HepG2 (cell line): ENCODE results near the gene FAM163B. TPM values are rescaled to one million over a fixed set of nuclear protein-coding genes. Genes with fewer than 3 reads are reported as not detected.

Experiments used
- CBX2 ChIP-seq, 2 experiments: fragments of 200-600 bp in 1 of 2; sonication (generic); formaldehyde crosslinking in 1 of 2; IDR thresholded peaks; 2 replicates each; pipeline versions ENCODE4 v1.7.0 to v1.8.1; 2018 to 2022; ENCODE audit warnings: low read depth in 2 of 2, low read length in 1 of 2, mild to moderate bottlenecking in 1 of 2, missing genetic modification reagents in 1 of 2
- HES4 ChIP-seq: sonication (generic); formaldehyde crosslinking; IDR thresholded peaks from 2 replicates; pipeline ENCODE4 v1.9.0; 2021; ENCODE audit warnings: mild to moderate bottlenecking, missing genetic modification reagents, borderline replicate concordance
- SMARCC2 ChIP-seq: fragments of 450-650 bp; IDR thresholded peaks from 2 replicates; pipeline ENCODE4 v1.6.1; 2017; ENCODE audit warnings: antibody characterized with exemption, mild to moderate bottlenecking
- TCF12 ChIP-seq, 2 experiments: fragments of 450-650 bp in 1 of 2; sonication (generic) in 1 of 2; formaldehyde crosslinking in 1 of 2; IDR thresholded peaks; 2 replicates each; pipeline versions ENCODE4 v1.6.1 to v1.8.0; 2017 to 2022; ENCODE audit warnings: antibody characterized with exemption in 1 of 2, mild to moderate bottlenecking in 1 of 2, missing genetic modification reagents in 1 of 2, moderate library complexity in 1 of 2
- ZC3H13 ChIP-seq: sonication (generic); formaldehyde crosslinking; IDR thresholded peaks from 2 replicates; pipeline ENCODE4 v1.8.1; 2023; ENCODE audit warnings: mild to moderate bottlenecking, missing genetic modification reagents, moderate library complexity
- ZNF205 ChIP-seq: IDR thresholded peaks from 2 replicates; pipeline ENCODE4 v1.6.1; 2018; ENCODE audit warnings: missing biosample characterization, missing genetic modification reagents
- ZNF292 ChIP-seq: sonication (generic); formaldehyde crosslinking; IDR thresholded peaks from 2 replicates; pipeline ENCODE4 v1.8.1; 2022; ENCODE audit warnings: mild to moderate bottlenecking, low read depth, missing genetic modification reagents, borderline replicate concordance
- ZNF30 ChIP-seq: sonication (generic); formaldehyde crosslinking; IDR thresholded peaks from 2 replicates; pipeline ENCODE4 v1.5.0; 2020; ENCODE audit warnings: mild to moderate bottlenecking, missing genetic modification reagents
- ZNF317 ChIP-seq: sonication (generic); formaldehyde crosslinking; IDR thresholded peaks from 2 replicates; pipeline ENCODE4 v1.5.0; 2020; ENCODE audit warnings: mild to moderate bottlenecking, missing genetic modification reagents
- ZNF451 ChIP-seq: sonication (generic); formaldehyde crosslinking; IDR thresholded peaks from 2 replicates; pipeline ENCODE4 v1.5.0; 2020; ENCODE audit warnings: mild to moderate bottlenecking, missing genetic modification reagents
- ZNF562 ChIP-seq: sonication (generic); formaldehyde crosslinking; IDR thresholded peaks from 2 replicates; pipeline ENCODE4 v1.8.0; 2022; ENCODE audit warnings: missing genetic modification reagents, borderline replicate concordance
- polyA plus RNA-seq, 8 experiments: library from polyadenylated mRNA; depleted of rRNA in 3 of 8; stranded (reverse) in 7 of 8; unstranded in 1 of 8; fragments of >200 nt; fragmentation: Illumina TruSeq in 4 of 8; extraction: Trizol in 4 of 8; gene quantifications; 2 replicates each; pipeline versions ENCODE4 v1.2.1 to v1.2.3, GENCODE V29; 2011 to 2016; ENCODE audit warnings: low read depth in 4 of 8, missing spikeins in 1 of 8, mixed read lengths in 1 of 8; ENCODE audit not compliant: insufficient read depth in 1 of 8
- total RNA-seq, 5 experiments: library from RNA; depleted of rRNA; stranded (reverse); fragments of >200 nt; fragmentation: Illumina TruSeq; extraction: Trizol; gene quantifications; 2 replicates each; pipeline ENCODE4 v1.2.3, GENCODE V29; 2016; ENCODE audit warnings: low read depth in 1 of 5
- TF ChIP-seq, protein P1 (sequence below): sonication (generic); formaldehyde crosslinking; IDR thresholded peaks from 2 replicates; pipeline ENCODE4 v1.5.0; 2020; ENCODE audit warnings: missing genetic modification reagents
- TF ChIP-seq, protein P2 (sequence below): sonication (generic); formaldehyde crosslinking; conservative IDR thresholded peaks from 2 replicates; pipeline ENCODE4 v1.4.0; 2020; ENCODE audit warnings: missing genetic modification reagents
- TF ChIP-seq, protein P3 (sequence below): sonication (generic); formaldehyde crosslinking; IDR thresholded peaks from 2 replicates; pipeline ENCODE4 v1.9.0; 2022; ENCODE audit warnings: low read depth, missing genetic modification reagents
- TF ChIP-seq, protein P4 (sequence below): sonication (generic); formaldehyde crosslinking; IDR thresholded peaks from 2 replicates; pipeline ENCODE4; 2020; ENCODE audit warnings: missing genetic modification reagents, mild to moderate bottlenecking, borderline replicate concordance
- TF ChIP-seq, protein P5 (sequence below): sonication (generic); formaldehyde crosslinking; IDR thresholded peaks from 2 replicates; pipeline ENCODE4 v1.4.0; 2020; ENCODE audit warnings: missing genetic modification reagents, mild to moderate bottlenecking, borderline replicate concordance
- TF ChIP-seq, protein P6 (sequence below): sonication (generic); formaldehyde crosslinking; IDR thresholded peaks from 2 replicates; pipeline ENCODE4 v1.4.0; 2020; ENCODE audit warnings: missing genetic modification reagents, borderline replicate concordance

Gene FAM163B
- total and polyA plus RNA-seq, 2 of the 13 experiments (the other 11 are each of a cell fraction or from before 2014, with no cell fraction given) = not detected

DNA sequence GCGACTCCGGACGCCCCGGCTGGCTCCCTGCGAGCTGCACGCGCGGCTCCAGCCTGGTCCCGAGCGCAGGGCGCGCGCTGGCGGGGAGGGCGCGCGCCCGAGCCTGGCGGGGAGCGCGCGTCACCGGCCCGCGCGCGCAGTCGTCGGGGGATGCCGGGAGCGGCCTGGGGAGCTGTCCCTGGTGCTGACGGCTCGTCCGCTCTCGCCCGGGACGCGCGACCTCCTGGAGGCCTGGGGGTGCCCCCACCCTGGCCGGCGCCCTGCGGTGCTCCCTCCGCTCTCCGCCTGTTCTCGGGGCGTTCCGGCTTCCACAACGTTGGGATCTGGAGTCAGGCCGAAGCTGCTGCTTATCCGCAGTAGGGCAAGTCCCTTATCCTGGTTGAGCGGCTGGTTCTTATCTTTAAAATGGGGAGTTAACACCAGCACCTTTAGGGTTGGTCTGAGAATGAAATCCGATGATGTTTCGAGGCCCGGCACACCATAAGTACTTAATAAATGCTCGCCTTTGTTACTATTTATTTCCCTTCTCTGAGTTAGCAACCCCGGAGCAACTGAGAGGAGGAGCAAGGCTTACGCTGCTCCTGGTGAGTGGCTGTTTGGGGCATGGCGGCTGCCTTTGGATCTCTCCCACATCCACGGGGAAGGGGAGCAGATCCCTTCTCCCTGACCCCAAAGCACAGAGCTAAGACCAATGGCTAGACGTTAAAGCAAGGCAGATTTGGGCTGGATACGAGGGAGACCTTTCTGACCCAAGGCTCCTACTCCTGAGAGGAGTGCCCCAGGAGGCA lies at the start of gene FAM163B (continued):
- TF ChIP-seq ZNF451 (CRISPR knock-in tag) (0 out of 2 replicates have a peak, but pooled peaks have one; percentile 47), ZNF317 (CRISPR knock-in tag) (no peak), ZNF30 (CRISPR knock-in tag) (no peak), ZNF205 (CRISPR knock-in tag) (no peak), SMARCC2 (no peak), ZNF292 (CRISPR knock-in tag) (no peak), CBX2 (IDR thresholded peaks at IDR 0.05; ENCODE audit: low read depth, low read length) (no peak), CBX2 (CRISPR knock-in tag; IDR thresholded peaks at IDR 0.05; ENCODE audit: low read depth) (no peak), ZNF562 (CRISPR knock-in tag) (no peak), TCF12 (IDR thresholded peaks at IDR 0.05) (no peak), TCF12 (CRISPR knock-in tag; IDR thresholded peaks at IDR 0.05) (no peak), HES4 (CRISPR knock-in tag) (peak; percentile 89), ZC3H13 (CRISPR knock-in tag) (no peak)
- TF ChIP-seq, protein P1, sequence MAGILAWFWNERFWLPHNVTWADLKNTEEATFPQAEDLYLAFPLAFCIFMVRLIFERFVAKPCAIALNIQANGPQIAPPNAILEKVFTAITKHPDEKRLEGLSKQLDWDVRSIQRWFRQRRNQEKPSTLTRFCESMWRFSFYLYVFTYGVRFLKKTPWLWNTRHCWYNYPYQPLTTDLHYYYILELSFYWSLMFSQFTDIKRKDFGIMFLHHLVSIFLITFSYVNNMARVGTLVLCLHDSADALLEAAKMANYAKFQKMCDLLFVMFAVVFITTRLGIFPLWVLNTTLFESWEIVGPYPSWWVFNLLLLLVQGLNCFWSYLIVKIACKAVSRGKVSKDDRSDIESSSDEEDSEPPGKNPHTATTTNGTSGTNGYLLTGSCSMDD (CRISPR knock-in tag) = no peak
- TF ChIP-seq, protein P2, sequence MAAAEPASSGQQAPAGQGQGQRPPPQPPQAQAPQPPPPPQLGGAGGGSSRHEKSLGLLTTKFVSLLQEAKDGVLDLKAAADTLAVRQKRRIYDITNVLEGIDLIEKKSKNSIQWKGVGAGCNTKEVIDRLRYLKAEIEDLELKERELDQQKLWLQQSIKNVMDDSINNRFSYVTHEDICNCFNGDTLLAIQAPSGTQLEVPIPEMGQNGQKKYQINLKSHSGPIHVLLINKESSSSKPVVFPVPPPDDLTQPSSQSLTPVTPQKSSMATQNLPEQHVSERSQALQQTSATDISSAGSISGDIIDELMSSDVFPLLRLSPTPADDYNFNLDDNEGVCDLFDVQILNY (CRISPR knock-in tag) = no peak
- TF ChIP-seq, protein P3, sequence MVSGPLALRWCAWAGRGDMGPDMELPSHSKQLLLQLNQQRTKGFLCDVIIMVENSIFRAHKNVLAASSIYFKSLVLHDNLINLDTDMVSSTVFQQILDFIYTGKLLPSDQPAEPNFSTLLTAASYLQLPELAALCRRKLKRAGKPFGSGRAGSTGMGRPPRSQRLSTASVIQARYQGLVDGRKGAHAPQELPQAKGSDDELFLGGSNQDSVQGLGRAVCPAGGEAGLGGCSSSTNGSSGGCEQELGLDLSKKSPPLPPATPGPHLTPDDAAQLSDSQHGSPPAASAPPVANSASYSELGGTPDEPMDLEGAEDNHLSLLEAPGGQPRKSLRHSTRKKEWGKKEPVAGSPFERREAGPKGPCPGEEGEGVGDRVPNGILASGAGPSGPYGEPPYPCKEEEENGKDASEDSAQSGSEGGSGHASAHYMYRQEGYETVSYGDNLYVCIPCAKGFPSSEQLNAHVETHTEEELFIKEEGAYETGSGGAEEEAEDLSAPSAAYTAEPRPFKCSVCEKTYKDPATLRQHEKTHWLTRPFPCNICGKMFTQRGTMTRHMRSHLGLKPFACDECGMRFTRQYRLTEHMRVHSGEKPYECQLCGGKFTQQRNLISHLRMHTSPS (CRISPR knock-in tag) = no peak
- TF ChIP-seq, protein P4, sequence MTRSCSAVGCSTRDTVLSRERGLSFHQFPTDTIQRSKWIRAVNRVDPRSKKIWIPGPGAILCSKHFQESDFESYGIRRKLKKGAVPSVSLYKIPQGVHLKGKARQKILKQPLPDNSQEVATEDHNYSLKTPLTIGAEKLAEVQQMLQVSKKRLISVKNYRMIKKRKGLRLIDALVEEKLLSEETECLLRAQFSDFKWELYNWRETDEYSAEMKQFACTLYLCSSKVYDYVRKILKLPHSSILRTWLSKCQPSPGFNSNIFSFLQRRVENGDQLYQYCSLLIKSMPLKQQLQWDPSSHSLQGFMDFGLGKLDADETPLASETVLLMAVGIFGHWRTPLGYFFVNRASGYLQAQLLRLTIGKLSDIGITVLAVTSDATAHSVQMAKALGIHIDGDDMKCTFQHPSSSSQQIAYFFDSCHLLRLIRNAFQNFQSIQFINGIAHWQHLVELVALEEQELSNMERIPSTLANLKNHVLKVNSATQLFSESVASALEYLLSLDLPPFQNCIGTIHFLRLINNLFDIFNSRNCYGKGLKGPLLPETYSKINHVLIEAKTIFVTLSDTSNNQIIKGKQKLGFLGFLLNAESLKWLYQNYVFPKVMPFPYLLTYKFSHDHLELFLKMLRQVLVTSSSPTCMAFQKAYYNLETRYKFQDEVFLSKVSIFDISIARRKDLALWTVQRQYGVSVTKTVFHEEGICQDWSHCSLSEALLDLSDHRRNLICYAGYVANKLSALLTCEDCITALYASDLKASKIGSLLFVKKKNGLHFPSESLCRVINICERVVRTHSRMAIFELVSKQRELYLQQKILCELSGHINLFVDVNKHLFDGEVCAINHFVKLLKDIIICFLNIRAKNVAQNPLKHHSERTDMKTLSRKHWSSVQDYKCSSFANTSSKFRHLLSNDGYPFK = no peak
- TF ChIP-seq, protein P5, sequence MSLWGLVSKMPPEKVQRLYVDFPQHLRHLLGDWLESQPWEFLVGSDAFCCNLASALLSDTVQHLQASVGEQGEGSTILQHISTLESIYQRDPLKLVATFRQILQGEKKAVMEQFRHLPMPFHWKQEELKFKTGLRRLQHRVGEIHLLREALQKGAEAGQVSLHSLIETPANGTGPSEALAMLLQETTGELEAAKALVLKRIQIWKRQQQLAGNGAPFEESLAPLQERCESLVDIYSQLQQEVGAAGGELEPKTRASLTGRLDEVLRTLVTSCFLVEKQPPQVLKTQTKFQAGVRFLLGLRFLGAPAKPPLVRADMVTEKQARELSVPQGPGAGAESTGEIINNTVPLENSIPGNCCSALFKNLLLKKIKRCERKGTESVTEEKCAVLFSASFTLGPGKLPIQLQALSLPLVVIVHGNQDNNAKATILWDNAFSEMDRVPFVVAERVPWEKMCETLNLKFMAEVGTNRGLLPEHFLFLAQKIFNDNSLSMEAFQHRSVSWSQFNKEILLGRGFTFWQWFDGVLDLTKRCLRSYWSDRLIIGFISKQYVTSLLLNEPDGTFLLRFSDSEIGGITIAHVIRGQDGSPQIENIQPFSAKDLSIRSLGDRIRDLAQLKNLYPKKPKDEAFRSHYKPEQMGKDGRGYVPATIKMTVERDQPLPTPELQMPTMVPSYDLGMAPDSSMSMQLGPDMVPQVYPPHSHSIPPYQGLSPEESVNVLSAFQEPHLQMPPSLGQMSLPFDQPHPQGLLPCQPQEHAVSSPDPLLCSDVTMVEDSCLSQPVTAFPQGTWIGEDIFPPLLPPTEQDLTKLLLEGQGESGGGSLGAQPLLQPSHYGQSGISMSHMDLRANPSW (CRISPR knock-in tag) = no peak
- TF ChIP-seq, protein P6, sequence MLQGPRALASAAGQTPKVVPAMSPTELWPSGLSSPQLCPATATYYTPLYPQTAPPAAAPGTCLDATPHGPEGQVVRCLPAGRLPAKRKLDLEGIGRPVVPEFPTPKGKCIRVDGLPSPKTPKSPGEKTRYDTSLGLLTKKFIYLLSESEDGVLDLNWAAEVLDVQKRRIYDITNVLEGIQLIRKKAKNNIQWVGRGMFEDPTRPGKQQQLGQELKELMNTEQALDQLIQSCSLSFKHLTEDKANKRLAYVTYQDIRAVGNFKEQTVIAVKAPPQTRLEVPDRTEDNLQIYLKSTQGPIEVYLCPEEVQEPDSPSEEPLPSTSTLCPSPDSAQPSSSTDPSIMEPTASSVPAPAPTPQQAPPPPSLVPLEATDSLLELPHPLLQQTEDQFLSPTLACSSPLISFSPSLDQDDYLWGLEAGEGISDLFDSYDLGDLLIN (CRISPR knock-in tag) = no peak
